Activated naive CD8-positive, alpha-beta T cell treated with anti-CD3 and anti-CD28 coated beads, Interleukin-2, amount 50 U/mL, for 24 hours (primary cell): ENCODE measurements around the gene IER2.
A peak's percentile ranks its signal among the peaks of the same experiment; 100 is the strongest.
"Not testable (repeated sequence)": the region's sequence is repeated elsewhere in the genome, so short reads cannot be mapped to it uniquely, and the experiment has no call there.

Experiments used
- ATAC-seq: fragments of 150-1000 bp; cut with Tn5 transposase; one replicate; pipeline ENCODE4 v1.10.0; 2021
- DNase-seq: peaks from one replicate; pipeline ENCODE4 v3.0.0; 2021
- H3K27ac Mint-ChIP-seq: one replicate; pipeline ENCODE4 v1.8.0; 2021; ENCODE audit warnings: mild to moderate bottlenecking, mixed read lengths
- H3K27me3 Mint-ChIP-seq: one replicate; pipeline ENCODE4 v1.8.0; 2021; ENCODE audit warnings: mixed read lengths
- H3K36me3 Mint-ChIP-seq: one replicate; pipeline ENCODE4 v1.8.0; 2021; ENCODE audit warnings: low read depth, mixed read lengths
- H3K4me1 Mint-ChIP-seq: one replicate; pipeline ENCODE4 v1.8.0; 2021; ENCODE audit warnings: mixed read lengths
- H3K4me3 Mint-ChIP-seq: one replicate; pipeline ENCODE4 v1.8.0; 2021; ENCODE audit warnings: mild to moderate bottlenecking, moderate library complexity, mixed read lengths
- H3K9me3 Mint-ChIP-seq: one replicate; pipeline ENCODE4 v1.8.0; 2021; ENCODE audit warnings: mixed read lengths

Gene IER2

GRCh38 chr19:13163609-13164342 lies 13.6 kb downstream of the IER2 start:
- Mint-ChIP-seq H3K27me3 (no peaks in the 10 kb centered on the region), H3K4me1 (peaks cover 82% of the 10 kb centered on the region), H3K4me3 (peak overlapping the region; percentile 79), H3K9me3 (no peaks in the 10 kb centered on the region), H3K36me3 (no peaks in the 10 kb centered on the region), H3K27ac (peak overlapping the region; percentile 87)
- ATAC-seq, result peak; percentile 16
- peak; percentile 65 for DNase-seq

DNA sequence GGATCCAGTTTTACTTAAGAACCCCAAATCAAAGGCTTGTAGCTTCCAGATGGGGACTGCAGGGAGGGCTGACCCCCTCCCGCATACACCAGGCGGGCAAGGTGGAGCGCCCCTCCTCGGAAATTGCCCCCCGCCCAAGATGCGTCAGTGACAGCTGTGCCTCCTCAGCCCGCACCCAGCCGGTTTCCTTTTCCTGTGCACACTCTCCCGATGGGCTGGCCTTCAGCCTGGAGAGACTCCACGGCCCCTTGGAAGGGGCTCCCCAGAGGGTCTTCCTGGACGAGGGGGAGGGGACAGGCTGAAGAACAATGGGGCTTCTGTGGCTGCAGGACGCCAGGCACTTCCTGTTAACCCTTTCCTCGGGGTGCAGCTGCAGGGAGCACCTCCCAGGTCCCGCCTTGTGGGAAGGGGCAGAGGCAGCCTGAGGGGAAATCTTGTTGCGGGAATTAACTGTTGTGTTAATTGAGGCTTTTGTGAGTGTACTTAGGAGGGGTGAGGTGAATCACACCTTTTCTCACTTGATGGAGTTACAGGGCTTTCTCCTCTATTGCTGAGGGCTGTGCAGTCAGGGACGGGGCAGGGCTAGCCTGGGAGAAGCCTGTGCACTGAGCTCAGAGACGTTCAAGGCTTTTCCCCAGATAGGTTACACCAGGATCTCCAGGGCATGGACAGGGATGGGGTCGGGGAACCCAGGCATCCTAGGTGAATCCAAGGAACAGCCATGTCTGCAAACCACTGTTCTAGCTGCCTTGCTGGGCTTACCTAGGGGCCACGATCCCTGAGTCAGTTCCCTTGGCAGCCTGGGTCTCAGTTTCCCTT lies 14.3 kb downstream of the IER2 start:
- peak; percentile 53 for DNase-seq
- Mint-ChIP-seq H3K27ac (peak overlapping the region; percentile 77), H3K27me3 (no peaks in the 10 kb centered on the region), H3K36me3 (no peaks in the 10 kb centered on the region), H3K4me3 (peak overlapping the region; percentile 25), H3K4me1 (peaks cover 87% of the 10 kb centered on the region), H3K9me3 (no peaks in the 10 kb centered on the region)
- no peak for ATAC-seq

DNA sequence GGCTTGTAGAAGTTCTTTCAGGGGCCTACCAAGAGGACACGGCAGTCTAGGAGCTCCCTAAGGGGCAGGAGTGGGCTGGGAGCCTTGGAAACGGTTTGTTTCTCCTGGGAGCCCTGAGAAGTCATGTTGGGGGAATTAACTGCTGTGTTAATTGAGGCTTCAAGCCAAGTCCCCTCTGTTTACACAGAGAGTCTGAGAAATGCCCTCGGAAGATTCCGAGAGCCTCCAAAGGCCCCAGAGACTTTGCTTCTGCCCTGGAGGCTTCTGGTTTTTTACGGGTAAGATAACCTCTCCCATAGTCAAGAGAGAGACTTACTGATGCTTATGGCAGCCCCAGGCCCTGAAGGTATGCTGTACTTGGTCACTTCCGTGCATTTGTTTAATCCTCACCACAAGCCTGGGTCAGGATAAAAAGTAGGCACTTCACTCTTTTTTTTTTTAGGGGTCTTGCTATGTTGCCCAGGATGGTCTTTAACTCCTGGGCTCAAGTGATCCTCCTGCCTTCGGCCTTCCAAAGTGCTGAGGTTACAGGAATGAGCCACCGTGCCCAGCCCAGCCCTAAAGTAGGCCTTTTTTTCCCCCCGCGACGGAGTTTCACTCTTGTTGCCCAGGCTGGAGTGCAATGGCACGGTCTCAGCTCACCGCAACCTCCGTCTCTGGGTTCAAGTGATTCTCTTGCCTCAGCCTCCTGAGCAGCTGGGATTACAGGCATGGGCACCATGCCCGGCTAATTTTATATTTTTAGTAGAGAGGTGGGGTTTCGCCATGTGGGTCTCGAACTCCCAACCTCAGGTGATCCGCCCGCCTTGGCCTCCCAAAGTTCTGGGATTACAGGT lies 15.2 kb downstream of the IER2 start:
- H3K36me3 Mint-ChIP-seq, result no peaks in the 10 kb centered on the region
- H3K4me1 Mint-ChIP-seq, result peaks cover 90% of the 10 kb centered on the region
- H3K27me3 Mint-ChIP-seq, result no peaks in the 10 kb centered on the region
- DNase-seq, result no peak
- H3K4me3 Mint-ChIP-seq, result no peak overlapping the region
- peak overlapping the region; percentile 77 for H3K27ac Mint-ChIP-seq
- ATAC-seq, result no peak
- no peaks in the 10 kb centered on the region for H3K9me3 Mint-ChIP-seq

GRCh38 chr19:13166151-13166550 lies 15.9 kb downstream of the IER2 start:
- not testable (repeated sequence) for H3K27ac Mint-ChIP-seq, H3K9me3 Mint-ChIP-seq, DNase-seq, H3K36me3 Mint-ChIP-seq, H3K27me3 Mint-ChIP-seq, ATAC-seq, H3K4me3 Mint-ChIP-seq
- H3K4me1 Mint-ChIP-seq, result peaks cover 92% of the 10 kb centered on the region

GRCh38 chr19:13169769-13170168 lies 19.6 kb downstream of the IER2 start:
- Mint-ChIP-seq H3K36me3 (no peaks in the 10 kb centered on the region), H3K4me3 (no peak overlapping the region), H3K4me1 (peaks cover 85% of the 10 kb centered on the region), H3K27ac (peak overlapping the region; percentile 47), H3K27me3 (no peaks in the 10 kb centered on the region), H3K9me3 (no peaks in the 10 kb centered on the region)
- DNase-seq (no peak), ATAC-seq (no peak)

GRCh38 chr19:13171146-13171545 lies 20.9 kb downstream of the IER2 start:
- ATAC-seq (no peak), DNase-seq (no peak)
- Mint-ChIP-seq H3K9me3 (no peaks in the 10 kb centered on the region), H3K4me1 (peaks cover 71% of the 10 kb centered on the region), H3K27ac (peak overlapping the region; percentile 71), H3K27me3 (no peaks in the 10 kb centered on the region), H3K4me3 (peak overlapping the region; percentile 28), H3K36me3 (no peaks in the 10 kb centered on the region)

GRCh38 chr19:13172346-13173138 lies 22.3 kb downstream of the IER2 start:
- ATAC-seq, result peak; percentile 31
- Mint-ChIP-seq H3K27me3 (no peaks in the 10 kb centered on the region), H3K27ac (peak overlapping the region; percentile 98), H3K4me1 (peaks cover 60% of the 10 kb centered on the region), H3K9me3 (no peaks in the 10 kb centered on the region), H3K4me3 (peak overlapping the region; percentile 83), H3K36me3 (no peaks in the 10 kb centered on the region)
- peak; percentile 84 for DNase-seq

GRCh38 chr19:13173139-13173737 lies 23.0 kb downstream of the IER2 start:
- H3K4me3 Mint-ChIP-seq, result peak overlapping the region; percentile 83
- H3K4me1 Mint-ChIP-seq, result peaks cover 55% of the 10 kb centered on the region
- no peaks in the 10 kb centered on the region for H3K36me3 Mint-ChIP-seq
- H3K27me3 Mint-ChIP-seq, result no peaks in the 10 kb centered on the region
- peak overlapping the region; percentile 98 for H3K27ac Mint-ChIP-seq
- no peak for DNase-seq
- ATAC-seq, result no peak
- no peaks in the 10 kb centered on the region for H3K9me3 Mint-ChIP-seq

- ATAC-seq, result no peak
- H3K9me3 Mint-ChIP-seq, result no peaks in the 10 kb centered on the region
- no peak for DNase-seq
- no peak overlapping the region for H3K4me3 Mint-ChIP-seq
- H3K36me3 Mint-ChIP-seq, result no peaks in the 10 kb centered on the region
- no peak overlapping the region for H3K27ac Mint-ChIP-seq
- H3K4me1 Mint-ChIP-seq, result peaks cover 42% of the 10 kb centered on the region
- H3K27me3 Mint-ChIP-seq, result no peaks in the 10 kb centered on the region
Measured at GRCh38 chr19:13176345-13176744, 26.1 kb downstream of the IER2 start.

- not testable (repeated sequence) for ATAC-seq, H3K9me3 Mint-ChIP-seq, H3K27me3 Mint-ChIP-seq, H3K27ac Mint-ChIP-seq, H3K36me3 Mint-ChIP-seq, H3K4me3 Mint-ChIP-seq, DNase-seq
- peaks cover 39% of the 10 kb centered on the region for H3K4me1 Mint-ChIP-seq
Measured at GRCh38 chr19:13177584-13177983, 27.4 kb downstream of the IER2 start.

DNA sequence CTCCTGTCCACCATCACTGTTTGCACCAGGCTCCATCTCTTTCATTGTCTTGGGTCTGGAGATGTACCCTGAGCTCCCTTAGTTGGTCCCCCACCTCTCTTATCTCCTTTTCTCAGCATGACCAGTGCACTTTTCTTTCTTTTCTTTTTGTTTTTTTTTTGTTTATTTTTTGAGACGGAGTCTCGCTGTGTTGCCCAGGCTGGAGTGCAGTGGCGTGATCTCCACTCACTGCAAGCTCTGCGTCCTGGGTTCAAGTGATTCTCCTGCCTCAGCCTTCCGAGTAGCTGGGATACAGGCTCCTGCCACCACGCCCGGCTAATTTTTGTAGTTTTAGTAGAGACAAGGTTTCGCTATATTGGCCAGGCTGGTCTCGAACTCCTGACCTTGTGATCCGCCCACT lies 28.1 kb downstream of the IER2 start:
- not testable (repeated sequence) for H3K27me3 Mint-ChIP-seq, H3K36me3 Mint-ChIP-seq, DNase-seq, H3K4me3 Mint-ChIP-seq, H3K9me3 Mint-ChIP-seq, ATAC-seq, H3K27ac Mint-ChIP-seq
- H3K4me1 Mint-ChIP-seq, result peaks cover 32% of the 10 kb centered on the region

GRCh38 chr19:13181747-13182388 lies 31.7 kb downstream of the IER2 start:
- Mint-ChIP-seq H3K4me3 (peak overlapping the region; percentile 34), H3K27ac (peak overlapping the region; percentile 84), H3K27me3 (no peaks in the 10 kb centered on the region), H3K4me1 (peaks cover 31% of the 10 kb centered on the region), H3K36me3 (no peaks in the 10 kb centered on the region), H3K9me3 (no peaks in the 10 kb centered on the region)
- ATAC-seq, result peak; percentile 83
- DNase-seq, result peak; percentile 63

GRCh38 chr19:13184926-13185325 lies 34.7 kb downstream of the IER2 start:
- H3K9me3 Mint-ChIP-seq, H3K4me3 Mint-ChIP-seq, ATAC-seq, H3K27ac Mint-ChIP-seq, DNase-seq, H3K36me3 Mint-ChIP-seq, H3K27me3 Mint-ChIP-seq: not testable (repeated sequence)
- peaks cover 34% of the 10 kb centered on the region for H3K4me1 Mint-ChIP-seq
